Prostate gland (tissue), 2 donors: ENCODE data around the gene CCR6. TPM values are rescaled to one million over a fixed set of nuclear protein-coding genes. Genes with fewer than 3 reads are reported as not detected.

ENCODE experiments used
- DNase-seq: peaks from one replicate; pipeline ENCODE4 v3.0.0-alpha.2; 2019; ENCODE audit warnings: low spot score
- H3K27ac ChIP-seq, 2 donors: fragments of 200-600 bp; sonication (generic); 2 replicates each; pipeline ENCODE4 v1.5.1; 2017 to 2019
- H3K27me3 ChIP-seq: fragments of 200-600 bp; sonication (generic); replicated peaks from 2 replicates; pipeline ENCODE4 v1.5.1; 2019; ENCODE audit not compliant: insufficient read depth
- H3K36me3 ChIP-seq, 2 donors: fragments of 200-600 bp; sonication (generic); 1 replicate in 1 of 2; 2 replicates in 1 of 2; pipeline versions ENCODE4 v1.5.1 to v1.8.1; 2017 to 2019
- H3K4me1 ChIP-seq: fragments of 200-600 bp; sonication (generic); replicated peaks from 2 replicates; pipeline ENCODE4 v1.5.1; 2019
- H3K4me3 ChIP-seq, 2 donors: fragments of 200-600 bp; sonication (generic); 2 replicates each; pipeline ENCODE4 v1.5.1; 2017 to 2019
- H3K9me3 ChIP-seq: fragments of 200-600 bp; sonication (generic); 2 replicates; pipeline ENCODE4 v1.5.1; 2017
- CTCF ChIP-seq, 4 experiments: fragments of 200-600 bp in 2 of 4; fragments of 450-650 bp in 2 of 4; sonication (generic) in 2 of 4; IDR thresholded peaks; 1 replicate in 3 of 4; 2 replicates in 1 of 4; pipeline ENCODE4 v1.5.1; 2016 to 2019; ENCODE audit warnings: antibody characterized with exemption in 4 of 4, mild to moderate bottlenecking in 2 of 4, moderate library complexity in 2 of 4
- POLR2A ChIP-seq: fragments of 450-650 bp; IDR thresholded peaks from one replicate; pipeline ENCODE4 v1.6.1; 2016; ENCODE audit warnings: antibody characterized with exemption, mild to moderate bottlenecking
- POLR2AphosphoS5 ChIP-seq: sonication (generic); formaldehyde crosslinking; IDR thresholded peaks from one replicate; pipeline ENCODE4 v1.6.1; 2017; ENCODE audit warnings: antibody characterized with exemption
- WGBS: methylation state at CpG from one replicate; pipeline ENCODE4 v1.1.5; 2018; 5-methylcytosine and 5-hydroxymethylcytosine counted together
- intact Hi-C: fragments of 100-400 bp; cut with DNase I; formaldehyde crosslinking; loops from one replicate; pipeline ENCODE4 v1.14.2; 2022
- total RNA-seq, 2 donors: library from RNA; depleted of rRNA; stranded (reverse); fragments of >200 nt; gene quantifications; one replicate each; pipeline ENCODE4 v1.1.0, GENCODE V29; 2016

CCR6 gene
- total RNA-seq, 2 donors from 2014 or later, result not detected

GRCh38 chr6:167129159-167129558 lies 6.3 kb downstream of the CCR6 start:
- Histone ChIP-seq H3K36me3 (no peaks in the 10 kb centered on the region), H3K27me3 (no peaks in the 10 kb centered on the region), H3K9me3 (no peaks in the 10 kb centered on the region), H3K4me1 (no peaks in the 10 kb centered on the region), H3K4me3 (no peak overlapping the region), H3K27ac (no peak overlapping the region)
- intact Hi-C loops, result no loop called here
- TF ChIP-seq CTCF (IDR thresholded peaks at IDR 0.05) (no peak), POLR2AphosphoS5 (no peak), POLR2A (no peak)
- DNase-seq, result no peak
- 81% methylated on average over 6 of the region's 6 CpGs for WGBS

- no peak overlapping the region for H3K27ac ChIP-seq
- 91% methylated on average over 4 of the region's 4 CpGs for WGBS
- no peaks in the 10 kb centered on the region for H3K36me3 ChIP-seq
- TF ChIP-seq POLR2A (no peak), POLR2AphosphoS5 (no peak), CTCF (IDR thresholded peaks at IDR 0.05) (no peak)
- no peak overlapping the region for H3K4me3 ChIP-seq
- no peaks in the 10 kb centered on the region for H3K27me3 ChIP-seq
- H3K4me1 ChIP-seq, result no peaks in the 10 kb centered on the region
- DNase-seq, result no peak
- H3K9me3 ChIP-seq, result no peaks in the 10 kb centered on the region
- intact Hi-C loops, result no loop called here
Measured at GRCh38 chr6:167129562-167129961, 6.7 kb downstream of the CCR6 start.

GRCh38 chr6:167130008-167130677 lies 7.2 kb downstream of the CCR6 start:
- intact Hi-C loops, result no loop called here
- 71% methylated on average over 6 of the region's 6 CpGs for WGBS

GRCh38 chr6:167130712-167131684 lies 8.1 kb downstream of the CCR6 start:
- Histone ChIP-seq H3K4me1 (no peaks in the 10 kb centered on the region), H3K27ac (no peak overlapping the region), H3K9me3 (no peaks in the 10 kb centered on the region), H3K27me3 (no peaks in the 10 kb centered on the region), H3K36me3 (no peaks in the 10 kb centered on the region), H3K4me3 (no peak overlapping the region)
- WGBS, result 76% methylated on average over 33 of the region's 33 CpGs
- DNase-seq, result no peak
- intact Hi-C loops, result no loop called here
- no peak for TF ChIP-seq POLR2AphosphoS5
- TF ChIP-seq POLR2A, result no peak
- TF ChIP-seq CTCF (IDR thresholded peaks at IDR 0.05), result no peak

More at GRCh38 chr6:167130008-167130677, 7.2 kb downstream of the CCR6 start:
- H3K27me3 ChIP-seq, result no peaks in the 10 kb centered on the region
- H3K9me3 ChIP-seq, result no peaks in the 10 kb centered on the region
- DNase-seq, result no peak
- no peak overlapping the region for H3K4me3 ChIP-seq
- H3K4me1 ChIP-seq, result no peaks in the 10 kb centered on the region
- H3K27ac ChIP-seq, result no peak overlapping the region
- no peaks in the 10 kb centered on the region for H3K36me3 ChIP-seq
- TF ChIP-seq CTCF (IDR thresholded peaks at IDR 0.05) (no peak), POLR2A (no peak)
